Right kidney (tissue), 1 donor: ENCODE measurements around the gene ADCYAP1R1.

Experiments used
- DNase-seq: peaks from one replicate; pipeline ENCODE4 v3.0.0-alpha.2; 2016

The ADCYAP1R1 gene

GRCh38 chr7:31068006-31068675 is 16.0 kb downstream of the ADCYAP1R1 start:
- no peak for DNase-seq

- no peak for DNase-seq
Measured at GRCh38 chr7:31069860-31070555, 17.9 kb downstream of the ADCYAP1R1 start.

GRCh38 chr7:31070991-31071644 is 19.0 kb downstream of the ADCYAP1R1 start:
- no peak for DNase-seq

GRCh38 chr7:31071645-31072029 is 19.5 kb downstream of the ADCYAP1R1 start:
- DNase-seq, result no peak

- DNase-seq, result no peak
Measured at GRCh38 chr7:31073326-31074119, 21.4 kb downstream of the ADCYAP1R1 start.

GRCh38 chr7:31074120-31074383 is 21.9 kb downstream of the ADCYAP1R1 start:
- DNase-seq, result no peak

- DNase-seq, result no peak
Measured at GRCh38 chr7:31074403-31075085, 22.4 kb downstream of the ADCYAP1R1 start.

- no peak for DNase-seq
Measured at GRCh38 chr7:31075086-31075405, 22.9 kb downstream of the ADCYAP1R1 start.

GRCh38 chr7:31076051-31076450 is 23.9 kb downstream of the ADCYAP1R1 start:
- no peak for DNase-seq

GRCh38 chr7:31076641-31077310 is 24.7 kb downstream of the ADCYAP1R1 start:
- no peak for DNase-seq

- no peak for DNase-seq
Measured at GRCh38 chr7:31077484-31078362, 25.6 kb downstream of the ADCYAP1R1 start.

- DNase-seq, result no peak
Measured at GRCh38 chr7:31078363-31078990, 26.4 kb downstream of the ADCYAP1R1 start.

GRCh38 chr7:31079126-31079823 is 27.2 kb downstream of the ADCYAP1R1 start:
- no peak for DNase-seq

- no peak for DNase-seq
Measured at GRCh38 chr7:31079824-31080511, 27.9 kb downstream of the ADCYAP1R1 start.

GRCh38 chr7:31080763-31081162 is 28.7 kb downstream of the ADCYAP1R1 start:
- no peak for DNase-seq

GRCh38 chr7:31082017-31082416 is 29.9 kb downstream of the ADCYAP1R1 start:
- no peak for DNase-seq

GRCh38 chr7:31082447-31082846 is 30.3 kb downstream of the ADCYAP1R1 start:
- DNase-seq, result peak; percentile 21

- peak; percentile 16 for DNase-seq
Measured at GRCh38 chr7:31083210-31083786, 31.2 kb downstream of the ADCYAP1R1 start.

GRCh38 chr7:31084226-31084625 is 32.1 kb downstream of the ADCYAP1R1 start:
- DNase-seq, result no peak
